Neural progenitor cell (in vitro differentiated cells): ENCODE data around the gene VIL1. TPM values are rescaled to one million over a fixed set of nuclear protein-coding genes. Genes with fewer than 3 reads are reported as not detected.
A peak's percentile ranks its signal among the peaks of the same experiment; 100 is the strongest.

ENCODE experiments used
- DNase-seq: peaks from one replicate; pipeline ENCODE4 v3.0.0-alpha.2; 2016; ENCODE audit warnings: low spot score
- H2AFZ ChIP-seq: fragments of 200-600 bp; sonication (generic); replicated peaks from 2 replicates; pipeline ENCODE4 v1.6.1; 2016; ENCODE audit warnings: antibody characterized with exemption
- H3F3A ChIP-seq: fragments of 200-600 bp; sonication (generic); 2 replicates; pipeline ENCODE4 v1.6.1; 2016; ENCODE audit warnings: antibody characterized with exemption, low read depth
- H3K27ac ChIP-seq: fragments of 200-600 bp; sonication (generic); 2 replicates; pipeline ENCODE4 v1.5.1; 2016; ENCODE audit warnings: mild to moderate bottlenecking
- H3K27me3 ChIP-seq: fragments of 200-600 bp; sonication (generic); 2 replicates; pipeline ENCODE4 v1.6.1; 2016; ENCODE audit warnings: mild to moderate bottlenecking, moderate library complexity
- H3K36me3 ChIP-seq: fragments of 200-600 bp; sonication (generic); 2 replicates; pipeline ENCODE4 v1.5.1; 2016
- H3K4me1 ChIP-seq: fragments of 200-600 bp; sonication (generic); 2 replicates; pipeline ENCODE4 v1.6.1; 2016; ENCODE audit warnings: mixed run types
- H3K4me2 ChIP-seq: fragments of 200-600 bp; sonication (generic); 2 replicates; pipeline ENCODE4 v1.6.1; 2016
- H3K4me3 ChIP-seq: fragments of 200-600 bp; sonication (generic); 2 replicates; pipeline ENCODE4 v1.5.1; 2016
- H3K79me2 ChIP-seq: fragments of 200-600 bp; sonication (generic); 2 replicates; pipeline ENCODE4 v1.6.1; 2016; ENCODE audit warnings: low read depth
- H3K9ac ChIP-seq: fragments of 200-600 bp; sonication (generic); 2 replicates; pipeline ENCODE4 v1.6.1; 2016
- H3K9me3 ChIP-seq: fragments of 200-600 bp; sonication (generic); 2 replicates; pipeline ENCODE4 v1.5.1; 2016; ENCODE audit warnings: low read depth
- H4K20me1 ChIP-seq: fragments of 200-600 bp; sonication (generic); 2 replicates; pipeline ENCODE4 v1.6.1; 2016; ENCODE audit warnings: low read depth
- H3K27ac Mint-ChIP-seq: 3 replicates; pipeline ENCODE4 v1.8.0; 2021; ENCODE audit warnings: mixed read lengths
- H3K27me3 Mint-ChIP-seq: 2 replicates; pipeline ENCODE4 v1.8.0; 2022; ENCODE audit warnings: low read depth, mild to moderate bottlenecking, inconsistent platforms, moderate library complexity, mixed read lengths; ENCODE audit not compliant: insufficient read depth
- H3K36me3 Mint-ChIP-seq: 3 replicates; pipeline ENCODE4 v1.8.0; 2021; ENCODE audit warnings: mixed read lengths
- H3K4me1 Mint-ChIP-seq: 3 replicates; pipeline ENCODE4 v1.8.0; 2021; ENCODE audit warnings: mixed read lengths
- H3K4me3 Mint-ChIP-seq: 3 replicates; pipeline ENCODE4 v1.8.0; 2021; ENCODE audit warnings: mild to moderate bottlenecking, moderate library complexity, mixed read lengths
- H3K9me3 Mint-ChIP-seq: 3 replicates; pipeline ENCODE4 v1.8.0; 2020; ENCODE audit warnings: mixed read lengths
- EZH2 ChIP-seq: fragments of 200-600 bp; sonication (generic); IDR thresholded peaks from 2 replicates; pipeline ENCODE4 v1.6.1; 2017; ENCODE audit warnings: antibody characterized with exemption, mild to moderate bottlenecking, moderate library complexity
- EZH2phosphoT487 ChIP-seq: fragments of 200-600 bp; sonication (generic); IDR thresholded peaks from 2 replicates; pipeline ENCODE4 v1.6.1; 2017; ENCODE audit warnings: antibody characterized with exemption
- total RNA-seq: library from RNA; depleted of rRNA; stranded (reverse); fragments of >200 nt; gene quantifications from 2 replicates; pipeline ENCODE4 v1.2.3, GENCODE V29; 2015; ENCODE audit warnings: low replicate concordance
- TF ChIP-seq, protein P1 (sequence below): fragments of 200-600 bp; sonication (generic); IDR thresholded peaks from 2 replicates; pipeline ENCODE4 v1.5.1; 2017; ENCODE audit warnings: antibody characterized with exemption, mild to moderate bottlenecking

VIL1 gene
- total RNA-seq, 1 donor from 2014 or later: not detected

DNA sequence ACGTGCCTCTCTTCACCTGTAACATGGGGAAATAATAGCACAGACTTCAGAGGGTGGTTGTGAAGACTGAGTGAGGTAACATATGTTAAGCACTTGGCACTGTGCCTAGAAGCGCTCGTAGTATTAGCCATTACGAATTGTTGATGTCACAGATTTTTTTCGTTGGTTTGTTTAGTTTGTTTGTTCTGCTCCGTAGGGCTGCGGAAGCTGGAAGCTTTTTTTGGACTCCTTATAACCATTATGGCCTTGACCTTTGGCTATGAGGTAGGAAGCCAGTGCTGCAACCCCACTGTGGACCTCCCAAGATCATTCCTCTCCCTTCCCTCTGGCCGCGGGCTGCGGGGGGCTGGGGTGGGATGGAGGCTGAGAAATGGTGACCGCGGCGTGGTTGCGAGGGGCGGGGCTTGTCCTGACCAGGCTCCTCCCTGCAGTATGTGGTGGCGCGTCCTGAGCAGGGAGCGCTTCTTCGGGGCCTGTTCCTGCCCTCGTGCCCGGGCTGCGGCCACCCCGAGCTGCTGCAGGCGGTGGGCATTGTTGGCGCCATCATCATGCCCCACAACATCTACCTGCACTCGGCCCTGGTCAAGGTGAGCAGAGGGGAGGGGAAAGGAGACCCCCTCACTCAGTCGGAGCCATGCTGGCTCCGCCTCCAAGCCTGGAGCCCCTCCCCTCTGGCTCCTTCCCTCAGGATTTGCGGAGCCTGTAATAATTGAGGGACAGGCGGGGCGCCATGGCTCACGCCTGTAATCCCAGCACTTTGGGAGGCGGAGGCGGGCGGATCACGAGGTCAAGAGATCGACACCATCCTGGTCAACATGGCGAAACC lies 31.3 kb upstream of the VIL1 start:
- H3K9ac ChIP-seq: no peak overlapping the region
- no peaks in the 10 kb centered on the region for H3K4me1 ChIP-seq
- peak; percentile 79 for DNase-seq
- no peaks in the 10 kb centered on the region for H3K9me3 ChIP-seq
- H4K20me1 ChIP-seq: no peaks in the 10 kb centered on the region
- TF ChIP-seq EZH2phosphoT487: no peak
- Mint-ChIP-seq H3K36me3 (no peaks in the 10 kb centered on the region), H3K27me3 (peaks cover 14% of the 10 kb centered on the region), H3K9me3 (no peaks in the 10 kb centered on the region), H3K27ac (no peak overlapping the region), H3K4me1 (no peaks in the 10 kb centered on the region), H3K4me3 (peak overlapping the region; percentile 63)
- H3K27me3 ChIP-seq: peaks cover 28% of the 10 kb centered on the region
- peaks cover 25% of the 10 kb centered on the region for H3F3A ChIP-seq
- H3K27ac ChIP-seq: no peak overlapping the region
- peak overlapping the region; percentile 71 for H3K4me2 ChIP-seq
- H2AFZ ChIP-seq: peak overlapping the region; percentile 96
- H3K4me3 ChIP-seq: peak overlapping the region; percentile 50
- no peaks in the 10 kb centered on the region for H3K36me3 ChIP-seq
- no peaks in the 10 kb centered on the region for H3K79me2 ChIP-seq

DNA sequence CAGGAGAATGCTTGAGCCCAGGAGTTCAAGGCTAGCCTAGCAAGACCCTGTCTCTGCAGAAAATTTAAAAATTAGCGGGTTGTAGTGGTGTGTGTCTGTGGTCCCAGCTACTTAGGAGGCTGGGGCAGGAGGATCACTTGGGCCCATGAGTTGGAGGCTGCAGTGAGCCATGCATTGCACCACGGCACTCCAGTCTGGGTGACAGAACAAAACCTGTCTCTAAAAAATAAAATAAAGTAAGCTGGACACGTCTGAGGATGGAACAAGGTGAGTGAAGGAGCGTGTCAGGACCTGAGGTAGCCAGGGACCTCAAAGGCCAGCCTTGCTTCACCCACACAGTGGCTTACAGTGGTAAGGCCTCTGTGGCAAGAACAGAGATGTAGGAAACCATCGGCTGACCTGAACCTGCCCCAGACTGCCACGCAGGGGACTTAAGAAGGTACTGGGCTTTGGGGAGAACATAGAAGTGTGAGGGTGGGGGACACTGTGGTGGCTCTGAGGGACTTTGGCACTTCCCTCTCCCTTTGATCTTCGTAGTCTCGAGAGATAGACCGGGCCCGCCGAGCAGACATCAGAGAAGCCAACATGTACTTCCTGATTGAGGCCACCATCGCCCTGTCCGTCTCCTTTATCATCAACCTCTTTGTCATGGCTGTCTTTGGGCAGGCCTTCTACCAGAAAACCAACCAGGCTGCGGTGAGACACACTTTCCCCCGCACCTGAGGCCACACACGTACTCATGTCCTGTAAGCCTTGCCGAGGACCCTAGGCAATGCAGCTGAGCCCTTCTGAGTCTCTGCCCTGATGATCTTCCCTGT lies 29.4 kb upstream of the VIL1 start:
- H3K9me3 ChIP-seq: no peaks in the 10 kb centered on the region
- no peaks in the 10 kb centered on the region for H3K4me1 Mint-ChIP-seq
- H3K4me3 Mint-ChIP-seq: no peak overlapping the region
- H3K4me3 ChIP-seq: no peak overlapping the region
- no peak for DNase-seq
- peaks cover 28% of the 10 kb centered on the region for H3K27me3 ChIP-seq
- TF ChIP-seq EZH2phosphoT487: no peak
- TF ChIP-seq, protein P1, sequence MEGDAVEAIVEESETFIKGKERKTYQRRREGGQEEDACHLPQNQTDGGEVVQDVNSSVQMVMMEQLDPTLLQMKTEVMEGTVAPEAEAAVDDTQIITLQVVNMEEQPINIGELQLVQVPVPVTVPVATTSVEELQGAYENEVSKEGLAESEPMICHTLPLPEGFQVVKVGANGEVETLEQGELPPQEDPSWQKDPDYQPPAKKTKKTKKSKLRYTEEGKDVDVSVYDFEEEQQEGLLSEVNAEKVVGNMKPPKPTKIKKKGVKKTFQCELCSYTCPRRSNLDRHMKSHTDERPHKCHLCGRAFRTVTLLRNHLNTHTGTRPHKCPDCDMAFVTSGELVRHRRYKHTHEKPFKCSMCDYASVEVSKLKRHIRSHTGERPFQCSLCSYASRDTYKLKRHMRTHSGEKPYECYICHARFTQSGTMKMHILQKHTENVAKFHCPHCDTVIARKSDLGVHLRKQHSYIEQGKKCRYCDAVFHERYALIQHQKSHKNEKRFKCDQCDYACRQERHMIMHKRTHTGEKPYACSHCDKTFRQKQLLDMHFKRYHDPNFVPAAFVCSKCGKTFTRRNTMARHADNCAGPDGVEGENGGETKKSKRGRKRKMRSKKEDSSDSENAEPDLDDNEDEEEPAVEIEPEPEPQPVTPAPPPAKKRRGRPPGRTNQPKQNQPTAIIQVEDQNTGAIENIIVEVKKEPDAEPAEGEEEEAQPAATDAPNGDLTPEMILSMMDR: no peak
- no peak for TF ChIP-seq EZH2
- no peak overlapping the region for H3K27ac Mint-ChIP-seq
- H3F3A ChIP-seq: peaks cover 25% of the 10 kb centered on the region
- no peak overlapping the region for H2AFZ ChIP-seq
- no peaks in the 10 kb centered on the region for H3K36me3 Mint-ChIP-seq
- no peak overlapping the region for H3K9ac ChIP-seq
- H3K4me2 ChIP-seq: no peak overlapping the region
- no peaks in the 10 kb centered on the region for H3K36me3 ChIP-seq
- H3K27ac ChIP-seq: no peak overlapping the region
- no peaks in the 10 kb centered on the region for H3K79me2 ChIP-seq
- H3K9me3 Mint-ChIP-seq: no peaks in the 10 kb centered on the region
- H4K20me1 ChIP-seq: no peaks in the 10 kb centered on the region
- H3K27me3 Mint-ChIP-seq: peaks cover 16% of the 10 kb centered on the region
- H3K4me1 ChIP-seq: no peaks in the 10 kb centered on the region

DNA sequence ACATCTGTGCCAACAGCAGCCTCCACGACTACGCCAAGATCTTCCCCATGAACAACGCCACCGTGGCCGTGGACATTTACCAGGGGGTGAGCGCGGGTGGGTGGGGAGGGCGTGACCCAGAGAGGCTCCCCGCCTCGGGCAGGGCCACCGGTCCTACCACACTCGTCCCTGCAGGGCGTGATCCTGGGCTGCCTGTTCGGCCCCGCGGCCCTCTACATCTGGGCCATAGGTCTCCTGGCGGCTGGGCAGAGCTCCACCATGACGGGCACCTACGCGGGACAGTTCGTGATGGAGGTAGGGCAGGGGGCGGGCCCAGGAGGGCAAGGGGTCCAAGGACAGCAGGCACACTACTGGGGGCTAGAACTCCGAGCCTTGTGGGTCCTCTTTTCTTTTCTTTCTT lies 27.7 kb upstream of the VIL1 start:
- Mint-ChIP-seq H3K27ac (no peak overlapping the region), H3K9me3 (no peaks in the 10 kb centered on the region), H3K27me3 (peaks cover 12% of the 10 kb centered on the region), H3K4me3 (no peak overlapping the region), H3K4me1 (peaks cover 5% of the 10 kb centered on the region), H3K36me3 (no peaks in the 10 kb centered on the region)
- no peaks in the 10 kb centered on the region for H4K20me1 ChIP-seq
- no peak for DNase-seq
- H3F3A ChIP-seq: peaks cover 36% of the 10 kb centered on the region
- no peaks in the 10 kb centered on the region for H3K9me3 ChIP-seq
- no peak overlapping the region for H2AFZ ChIP-seq
- H3K79me2 ChIP-seq: no peaks in the 10 kb centered on the region
- no peak overlapping the region for H3K4me2 ChIP-seq
- no peak overlapping the region for H3K9ac ChIP-seq
- TF ChIP-seq EZH2 (no peak), EZH2phosphoT487 (no peak)
- TF ChIP-seq, protein P1: no peak
- no peaks in the 10 kb centered on the region for H3K36me3 ChIP-seq
- H3K4me1 ChIP-seq: peaks cover 5% of the 10 kb centered on the region
- H3K4me3 ChIP-seq: no peak overlapping the region
- peaks cover 37% of the 10 kb centered on the region for H3K27me3 ChIP-seq
- H3K27ac ChIP-seq: no peak overlapping the region
